Endothelial cell of umbilical vein (primary cell): ENCODE measurements around the gene TRIM16. TPM values are rescaled to one million over a fixed set of nuclear protein-coding genes. Genes with fewer than 3 reads are reported as not detected.
"Not testable (repeated sequence)": the region's sequence is repeated elsewhere in the genome, so short reads cannot be mapped to it uniquely, and the experiment has no call there.

Experiments
- BruUV-seq: library from RNA; stranded (reverse); fragments of 400-500 nt; replicated peaks from 2 replicates; lab custom pipeline; 2021; lab: Mats Ljungman, UMichigan
- CTCF ChIA-PET: fragments of 300-600, 350-600 bp; sonication (Branson Sonifier 250); formaldehyde crosslinking; loops from one replicate; lab custom pipeline; 2021; ENCODE audit warnings: antibody characterized with exemption, inconsistent platforms; lab: Charles Lee
- POLR2A ChIA-PET: fragments of 300-600, 350-600 bp; sonication (Branson Sonifier 250); formaldehyde crosslinking; loops from one replicate; lab custom pipeline; 2021; ENCODE audit warnings: antibody characterized with exemption, inconsistent platforms; lab: Charles Lee
- DNase-seq: peaks from one replicate; pipeline ENCODE4 v3.0.0-alpha.2; 2011; ENCODE audit warnings: low read depth, low spot score
- FAIRE-seq: peaks from 2 replicates; lab custom pipeline; 2011; peaks lifted over from hg19 to GRCh38; lab: Jason Lieb, UNC
- H2AFZ ChIP-seq: 2 replicates; pipeline ENCODE4 v1.6.0; 2012; ENCODE audit warnings: low read depth, low read length, control low read depth, inconsistent platforms
- H3K27ac ChIP-seq: 2 replicates; pipeline ENCODE4 v1.5.1; 2011; ENCODE audit warnings: low read depth, mild to moderate bottlenecking, control low read depth, low read length, moderate library complexity; ENCODE audit not compliant: insufficient read depth
- H3K27me3 ChIP-seq, 2 experiments: 2 replicates each; pipeline versions ENCODE4 v1.6.0 to v1.6.1; 2011; ENCODE audit warnings: low read length in 2 of 2, mixed read lengths in 1 of 2; ENCODE audit not compliant: control insufficient read depth in 2 of 2, insufficient read depth in 2 of 2
- H3K36me3 ChIP-seq, 2 experiments: 2 replicates in 1 of 2; 3 replicates in 1 of 2; pipeline ENCODE4 v1.5.1; 2011; ENCODE audit warnings: low read length in 2 of 2, mild to moderate bottlenecking in 1 of 2, moderate library complexity in 1 of 2; ENCODE audit not compliant: control insufficient read depth in 2 of 2, insufficient read depth in 2 of 2; ENCODE audit errors: extremely low read depth in 1 of 2
- H3K4me1 ChIP-seq: 3 replicates; pipeline ENCODE4 v1.5.1; 2011; ENCODE audit warnings: mild to moderate bottlenecking, low read length; ENCODE audit not compliant: control insufficient read depth, insufficient read depth; ENCODE audit errors: extremely low read depth
- H3K4me2 ChIP-seq: 2 replicates; pipeline ENCODE4 v1.6.1; 2011; ENCODE audit warnings: low read length, control low read depth, mixed read lengths; ENCODE audit not compliant: insufficient read depth
- H3K4me3 ChIP-seq, 3 experiments: fragments of 200-600 bp in 1 of 3; sonication (generic), shearing (Covaris generic) in 1 of 3; replicated peaks in 1 of 3; 2 replicates each; pipeline ENCODE4 v1.5.1; 2011 to 2016; ENCODE audit warnings: control low read depth in 3 of 3, low read length in 3 of 3, mild to moderate bottlenecking in 2 of 3, inconsistent platforms in 1 of 3, low read depth in 1 of 3, moderate library complexity in 1 of 3; ENCODE audit not compliant: insufficient read depth in 1 of 3
- H3K79me2 ChIP-seq: 2 replicates; pipeline ENCODE4 v1.6.0; 2012; ENCODE audit warnings: low read length, inconsistent platforms; ENCODE audit not compliant: control insufficient read depth, insufficient read depth
- H3K9ac ChIP-seq: replicated peaks from 2 replicates; pipeline ENCODE3; 2011; ENCODE audit warnings: low read length, control low read depth; ENCODE audit not compliant: insufficient read depth; ENCODE audit errors: extremely low read depth
- H3K9me1 ChIP-seq: replicated peaks from 3 replicates; pipeline ENCODE4 v1.6.0; 2011; ENCODE audit warnings: mild to moderate bottlenecking, low read length; ENCODE audit not compliant: control insufficient read depth, insufficient read depth; ENCODE audit errors: extremely low read depth
- H3K9me3 ChIP-seq: replicated peaks from 2 replicates; pipeline ENCODE4 v1.5.1; 2012; ENCODE audit warnings: low read length, inconsistent platforms; ENCODE audit not compliant: control insufficient read depth, insufficient read depth
- H4K20me1 ChIP-seq: replicated peaks from 2 replicates; pipeline ENCODE3; 2011; ENCODE audit warnings: mild to moderate bottlenecking, low read length; ENCODE audit not compliant: control insufficient read depth, insufficient read depth; ENCODE audit errors: extremely low read depth
- dilution Hi-C: fragments of 300-500 bp; cut with MboI; formaldehyde crosslinking; loops from one replicate; pipeline ENCODE4 v1.15.0; 2019; ENCODE audit warnings: low sequenced_read_pairs; ENCODE audit not compliant: extremely low pct_ligation_motif_present
- intact Hi-C: fragments of 100-400 bp; cut with micrococcal nuclease; formaldehyde crosslinking; loops from one replicate; pipeline ENCODE4 v1.10.0; 2022
- polyA plus RNA-seq, 4 experiments: library from polyadenylated mRNA; depleted of rRNA in 3 of 4; stranded (reverse) in 3 of 4; unstranded in 1 of 4; fragments of >200 nt; gene quantifications; 2 replicates each; pipeline versions ENCODE4 v1.2.1 to v1.2.3, GENCODE V29; 2011 to 2012; ENCODE audit warnings: missing spikeins in 1 of 4
- total RNA-seq: library from RNA; stranded (reverse); gene quantifications from 2 replicates; pipeline ENCODE4 v1.2.3, GENCODE V29; 2021

Gene TRIM16
- total and polyA plus RNA-seq, 2 donors (not counting 3 experiments of a cell fraction or from before 2014, with no cell fraction given): 41.7 to 50.3 TPM

- H3K9me3 ChIP-seq, H3K4me1 ChIP-seq, dilution Hi-C loops, H3K9ac ChIP-seq, POLR2A ChIA-PET, H3K79me2 ChIP-seq, intact Hi-C loops, H3K9me1 ChIP-seq, H2AFZ ChIP-seq, CTCF ChIA-PET, H4K20me1 ChIP-seq, H3K36me3 ChIP-seq, H3K27ac ChIP-seq, H3K4me3 ChIP-seq, H3K27me3 ChIP-seq, FAIRE-seq, H3K4me2 ChIP-seq, BruUV-seq, DNase-seq: not testable (repeated sequence)
Measured at GRCh38 chr17:15730535-15730934, 46.4 kb upstream of the TRIM16 start.

- dilution Hi-C loops, H3K4me3 ChIP-seq, H4K20me1 ChIP-seq, H3K4me2 ChIP-seq, H3K27me3 ChIP-seq, intact Hi-C loops, H3K4me1 ChIP-seq, H3K9ac ChIP-seq, H3K79me2 ChIP-seq, CTCF ChIA-PET, H2AFZ ChIP-seq, H3K36me3 ChIP-seq, H3K9me1 ChIP-seq, H3K27ac ChIP-seq, POLR2A ChIA-PET, H3K9me3 ChIP-seq, DNase-seq: not testable (repeated sequence)
- BruUV-seq: TSS peak; percentile 13
- FAIRE-seq: peak; percentile 48
Measured at GRCh38 chr17:15716601-15717563, 32.8 kb upstream of the TRIM16 start.

GRCh38 chr17:15708879-15709278, 24.8 kb upstream of the TRIM16 start:
- CTCF ChIA-PET, BruUV-seq, POLR2A ChIA-PET: not testable (repeated sequence)

GRCh38 chr17:15704813-15705212, 20.7 kb upstream of the TRIM16 start:
- POLR2A ChIA-PET, dilution Hi-C loops, H3K4me1 ChIP-seq, H3K4me2 ChIP-seq, FAIRE-seq, intact Hi-C loops, H3K27me3 ChIP-seq, CTCF ChIA-PET, H4K20me1 ChIP-seq, H3K27ac ChIP-seq, H3K79me2 ChIP-seq, DNase-seq, H3K9me1 ChIP-seq, BruUV-seq, H3K9ac ChIP-seq, H3K9me3 ChIP-seq, H2AFZ ChIP-seq, H3K4me3 ChIP-seq: not testable (repeated sequence)
- peaks cover 5 to 13% of the 10 kb centered on the region in 2 experiments for H3K36me3 ChIP-seq

More at GRCh38 chr17:15708879-15709278, 24.8 kb upstream of the TRIM16 start:
- H3K27ac ChIP-seq, H3K4me3 ChIP-seq, dilution Hi-C loops, H3K4me2 ChIP-seq, H3K9ac ChIP-seq, FAIRE-seq, intact Hi-C loops, H3K27me3 ChIP-seq, H4K20me1 ChIP-seq, H2AFZ ChIP-seq, H3K4me1 ChIP-seq, H3K79me2 ChIP-seq, DNase-seq, H3K9me3 ChIP-seq, H3K9me1 ChIP-seq: not testable (repeated sequence)
- peaks cover 5 to 13% of the 10 kb centered on the region in 2 experiments for H3K36me3 ChIP-seq
